LNCAP (cell line): ENCODE results near the gene MMD.
A peak's percentile ranks its signal among the peaks of the same experiment; 100 is the strongest.

Source experiments
- TF ChIP-seq, protein P1 (sequence below): fragments of 450-650 bp; IDR thresholded peaks from 2 replicates; pipeline ENCODE4 v1.5.1; 2017; ENCODE audit warnings: mild to moderate bottlenecking

Gene MMD

DNA sequence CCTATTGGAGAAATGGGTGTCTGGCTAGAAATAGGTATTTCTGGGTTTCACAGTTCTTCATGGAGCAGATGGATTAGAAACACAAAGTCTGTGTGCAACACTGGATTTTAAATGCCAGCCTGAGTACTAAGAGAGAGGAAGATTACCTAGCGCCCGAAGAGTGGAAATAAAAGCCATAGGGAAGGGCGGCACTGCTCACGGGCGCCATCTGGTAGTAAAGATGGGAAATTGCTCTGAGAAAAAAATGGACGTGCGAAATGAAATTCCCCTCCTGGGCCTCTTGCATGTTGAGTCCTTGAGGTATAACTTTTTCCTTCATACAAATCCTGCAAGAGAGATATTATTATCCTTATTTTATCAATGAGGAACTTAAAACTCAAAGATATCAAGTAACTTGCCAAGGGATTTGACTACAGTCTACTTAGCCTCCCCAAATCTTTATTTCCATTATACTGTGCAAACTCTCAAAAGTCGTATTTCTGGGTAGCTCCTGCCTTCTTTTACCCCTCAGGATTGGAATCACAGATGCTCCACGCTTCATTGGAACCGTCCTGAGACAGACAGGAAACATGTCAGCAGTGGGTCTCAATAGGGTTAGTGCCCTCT, 72.8 kb downstream of the MMD start:
- TF ChIP-seq, protein P1, sequence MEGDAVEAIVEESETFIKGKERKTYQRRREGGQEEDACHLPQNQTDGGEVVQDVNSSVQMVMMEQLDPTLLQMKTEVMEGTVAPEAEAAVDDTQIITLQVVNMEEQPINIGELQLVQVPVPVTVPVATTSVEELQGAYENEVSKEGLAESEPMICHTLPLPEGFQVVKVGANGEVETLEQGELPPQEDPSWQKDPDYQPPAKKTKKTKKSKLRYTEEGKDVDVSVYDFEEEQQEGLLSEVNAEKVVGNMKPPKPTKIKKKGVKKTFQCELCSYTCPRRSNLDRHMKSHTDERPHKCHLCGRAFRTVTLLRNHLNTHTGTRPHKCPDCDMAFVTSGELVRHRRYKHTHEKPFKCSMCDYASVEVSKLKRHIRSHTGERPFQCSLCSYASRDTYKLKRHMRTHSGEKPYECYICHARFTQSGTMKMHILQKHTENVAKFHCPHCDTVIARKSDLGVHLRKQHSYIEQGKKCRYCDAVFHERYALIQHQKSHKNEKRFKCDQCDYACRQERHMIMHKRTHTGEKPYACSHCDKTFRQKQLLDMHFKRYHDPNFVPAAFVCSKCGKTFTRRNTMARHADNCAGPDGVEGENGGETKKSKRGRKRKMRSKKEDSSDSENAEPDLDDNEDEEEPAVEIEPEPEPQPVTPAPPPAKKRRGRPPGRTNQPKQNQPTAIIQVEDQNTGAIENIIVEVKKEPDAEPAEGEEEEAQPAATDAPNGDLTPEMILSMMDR = peak; percentile 82

DNA sequence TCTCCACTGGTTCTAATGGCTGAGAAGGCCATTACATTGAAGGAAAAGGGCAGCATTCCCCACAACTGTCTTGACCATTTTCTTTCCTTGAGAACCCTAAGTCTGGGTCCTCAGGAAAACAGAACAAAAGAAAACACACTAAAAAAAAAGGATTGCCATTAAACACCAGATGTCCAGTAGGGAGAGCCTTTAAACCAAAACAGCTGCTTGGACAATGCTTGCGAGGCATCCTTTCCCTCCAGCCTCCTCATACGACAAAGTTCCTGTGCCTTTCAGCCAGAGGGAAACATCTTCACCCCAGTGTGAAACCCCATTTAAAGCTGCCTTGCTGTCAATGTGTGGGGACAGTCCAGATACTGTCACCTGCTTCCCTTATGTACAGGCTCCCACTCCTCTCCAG, 74.3 kb downstream of the MMD start:
- TF ChIP-seq, protein P1 = no peak

DNA sequence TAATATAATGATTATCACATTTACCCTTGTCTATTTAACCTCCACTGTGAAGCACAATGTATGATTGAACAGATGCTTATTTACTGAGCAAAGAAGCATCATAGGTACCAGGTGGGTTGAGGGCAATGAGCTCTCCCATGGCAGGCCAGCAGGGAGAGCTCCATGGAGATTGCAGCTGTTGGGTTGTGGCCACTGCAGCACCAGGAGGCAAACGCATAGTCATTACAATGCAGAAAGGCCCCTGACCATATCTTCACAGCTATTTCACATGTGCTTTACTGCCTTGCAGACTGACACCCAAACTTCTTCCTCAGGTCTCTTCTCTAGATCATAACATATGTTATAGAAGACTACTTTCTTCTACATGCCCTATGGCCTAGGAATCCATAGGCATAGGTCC, 75.0 kb downstream of the MMD start:
- TF ChIP-seq, protein P1 = no peak

DNA sequence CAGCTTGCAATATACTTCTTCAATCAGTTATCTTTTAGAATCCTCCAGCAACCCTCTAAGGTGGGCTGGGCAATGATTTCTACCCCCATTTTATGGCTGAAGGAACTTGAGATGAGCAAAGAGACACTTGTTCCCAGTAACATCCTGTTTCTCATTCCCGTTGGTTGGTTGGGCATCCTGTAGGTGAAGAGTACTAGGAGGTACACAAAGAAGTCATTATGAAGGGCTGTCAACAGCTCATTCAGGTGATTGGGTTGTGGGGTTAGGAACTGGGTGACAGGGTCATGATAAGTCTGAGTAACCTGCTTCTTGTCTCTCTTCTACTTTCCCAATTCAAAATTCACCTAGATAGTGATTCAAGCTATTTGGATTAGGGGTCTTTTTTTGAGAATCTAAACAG, 76.5 kb downstream of the MMD start:
- TF ChIP-seq, protein P1 = no peak

DNA sequence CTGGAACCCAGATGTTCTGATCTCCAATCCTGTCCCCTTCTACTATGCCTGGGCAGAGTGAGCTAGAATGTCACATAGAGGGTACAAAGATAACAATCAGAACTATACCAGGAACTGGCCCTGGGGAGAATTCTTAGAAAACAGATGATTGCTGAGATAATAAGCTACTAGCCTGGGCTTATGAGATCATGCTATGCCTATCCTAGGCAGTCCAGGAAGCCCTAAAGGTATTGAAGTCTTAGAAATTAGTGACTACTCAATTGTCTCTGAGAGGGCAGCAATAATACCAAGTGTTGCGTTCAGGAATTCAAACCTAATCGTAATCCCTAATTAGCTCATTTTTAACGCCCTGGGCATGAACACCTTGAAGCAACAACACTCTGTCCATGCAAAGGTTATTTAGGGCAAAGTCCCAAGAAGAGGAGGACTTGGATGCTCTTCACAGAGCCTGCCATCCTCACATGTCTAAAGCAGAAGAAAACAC, 77.1 kb downstream of the MMD start:
- TF ChIP-seq, protein P1 = no peak

DNA sequence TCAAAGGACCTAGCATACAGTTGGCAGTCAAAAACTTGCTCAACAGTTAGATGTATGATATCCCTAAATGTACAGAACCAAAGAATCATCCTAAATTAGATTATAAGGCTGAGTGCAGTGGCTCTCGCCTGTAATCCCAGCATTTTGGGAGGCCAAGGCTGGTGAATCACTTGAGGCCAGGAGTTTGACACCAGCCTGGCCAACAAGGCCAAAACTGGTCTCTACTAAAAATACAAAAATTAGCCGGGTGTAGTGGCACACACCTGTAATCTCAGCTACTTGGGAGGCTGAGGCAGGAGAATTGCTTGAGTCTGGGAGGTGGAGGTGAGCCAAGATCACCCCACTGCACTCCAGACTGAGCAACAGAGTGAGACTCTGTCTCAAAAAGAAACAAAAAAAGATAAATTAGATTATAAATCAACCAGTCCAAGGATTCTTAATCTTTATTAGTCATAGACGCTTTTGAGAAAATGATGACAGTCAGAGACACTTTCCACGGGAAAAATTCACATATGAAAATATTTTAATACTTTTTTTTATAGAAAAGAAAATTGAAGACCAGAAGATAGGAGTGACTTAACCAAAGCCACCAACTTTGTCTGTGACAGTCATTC, 77.6 kb downstream of the MMD start:
- TF ChIP-seq, protein P1 = no peak

DNA sequence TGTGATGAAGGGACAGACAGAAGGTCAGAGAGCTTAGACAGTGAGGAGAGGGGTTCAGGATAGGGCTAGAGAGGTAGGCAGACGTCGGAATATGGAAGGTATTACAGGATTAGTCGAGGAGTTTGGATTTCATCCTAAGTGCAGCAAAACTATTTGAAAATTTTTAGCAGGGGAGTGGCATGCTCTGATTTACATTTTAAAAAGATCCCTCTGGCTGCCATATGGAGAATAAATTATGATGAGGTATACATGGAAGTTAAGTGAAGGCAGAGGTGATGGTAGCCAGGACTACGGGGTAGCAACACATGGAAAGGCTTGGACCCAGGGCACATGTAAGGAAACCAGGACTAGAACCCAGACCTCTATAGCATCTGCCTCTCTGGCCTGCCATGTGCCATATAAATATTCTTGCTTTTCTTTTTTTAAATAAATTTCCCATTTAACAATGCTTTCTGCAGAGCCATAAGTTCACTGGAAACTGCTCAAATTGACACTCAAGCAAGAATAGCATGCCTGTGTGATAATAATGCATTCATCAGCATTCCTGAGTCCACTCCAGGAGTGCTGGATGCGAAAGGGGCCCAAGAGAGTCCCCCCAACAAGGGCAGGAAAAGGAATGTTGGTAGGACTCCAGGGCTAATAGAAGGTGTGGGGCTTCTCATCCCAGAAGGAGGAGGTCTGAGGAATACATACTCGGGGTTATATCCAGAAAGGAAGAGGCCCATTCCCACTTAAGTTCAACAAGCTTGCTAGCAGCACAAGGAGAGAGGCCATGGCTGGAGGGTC, 78.6 kb downstream of the MMD start:
- TF ChIP-seq, protein P1 = no peak
